GM18511 (cell line): ENCODE data around the gene CDK16.
A peak's percentile ranks its signal among the peaks of the same experiment; 100 is the strongest.

Source experiments
- ATAC-seq: cut with Tn5 transposase; IDR thresholded peaks from one replicate; pipeline ENCODE4 v1.9.1; 2021; ENCODE audit warnings: mild to moderate bottlenecking, moderate library complexity; ENCODE audit not compliant: unreplicated experiment

CDK16 gene

GRCh38 chrX:47206316-47206715 lies 12.2 kb upstream of the CDK16 start:
- ATAC-seq = no peak

- ATAC-seq = no peak
Observed at GRCh38 chrX:47208108-47208507, 10.4 kb upstream of the CDK16 start.

- ATAC-seq = no peak
Observed at GRCh38 chrX:47209508-47210238, 8.8 kb upstream of the CDK16 start.

- no peak for ATAC-seq
Observed at GRCh38 chrX:47210661-47211425, 7.6 kb upstream of the CDK16 start.

GRCh38 chrX:47212381-47213293 lies 5.8 kb upstream of the CDK16 start:
- no peak for ATAC-seq

- no peak for ATAC-seq
Observed at GRCh38 chrX:47214435-47215077, 3.9 kb upstream of the CDK16 start.

GRCh38 chrX:47215291-47215900 lies 3.1 kb upstream of the CDK16 start:
- ATAC-seq = no peak

- ATAC-seq = no peak
Observed at GRCh38 chrX:47216393-47216925, 2.0 kb upstream of the CDK16 start.

GRCh38 chrX:47217121-47217851 lies 1.2 kb upstream of the CDK16 start:
- no peak for ATAC-seq

GRCh38 chrX:47217852-47218279 lies 615 bp upstream of the CDK16 start:
- ATAC-seq = peak; percentile 89

GRCh38 chrX:47218920-47219815 lies 687 bp downstream of the CDK16 start:
- peak; percentile 1 for ATAC-seq

- no peak for ATAC-seq
Observed at GRCh38 chrX:47221756-47222155, 3.3 kb downstream of the CDK16 start.

GRCh38 chrX:47222751-47223350 lies 4.4 kb downstream of the CDK16 start:
- no peak for ATAC-seq

GRCh38 chrX:47223476-47224250 lies 5.2 kb downstream of the CDK16 start:
- ATAC-seq = no peak

GRCh38 chrX:47224266-47224895 lies 5.9 kb downstream of the CDK16 start:
- ATAC-seq = no peak

GRCh38 chrX:47224896-47225290 lies 6.4 kb downstream of the CDK16 start:
- no peak for ATAC-seq

- ATAC-seq = no peak
Observed at GRCh38 chrX:47226071-47226470, 7.6 kb downstream of the CDK16 start.
